GM18873 (cell line): ENCODE measurements around the gene ATRNL1.

ENCODE experiments used
- ATAC-seq: cut with Tn5 transposase; IDR thresholded peaks from one replicate; pipeline ENCODE4 v1.9.1; 2021; ENCODE audit warnings: mild to moderate bottlenecking, moderate library complexity, moderate number of reproducible peaks; ENCODE audit not compliant: unreplicated experiment, low FRiP score

ATRNL1 gene

DNA sequence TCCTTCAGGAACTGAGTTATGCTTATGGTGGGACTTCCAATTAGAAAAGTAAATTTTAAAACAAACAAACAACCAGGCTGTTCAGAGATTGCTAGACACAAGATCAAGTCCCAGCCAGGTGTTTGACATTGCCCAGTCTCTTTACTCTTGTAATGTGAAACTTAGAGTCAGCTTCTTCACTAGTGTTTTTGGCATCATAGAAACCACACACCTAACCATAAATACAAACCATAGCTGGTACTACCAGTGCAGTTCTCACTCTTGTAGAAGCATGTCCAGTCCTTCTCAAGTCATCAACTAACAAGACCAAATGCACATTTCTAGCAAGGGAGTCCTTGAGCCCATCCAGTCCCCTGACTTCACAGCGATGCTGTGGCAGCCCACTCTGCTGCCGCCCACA is 839.9 kb downstream of the ATRNL1 start:
- ATAC-seq: no peak

DNA sequence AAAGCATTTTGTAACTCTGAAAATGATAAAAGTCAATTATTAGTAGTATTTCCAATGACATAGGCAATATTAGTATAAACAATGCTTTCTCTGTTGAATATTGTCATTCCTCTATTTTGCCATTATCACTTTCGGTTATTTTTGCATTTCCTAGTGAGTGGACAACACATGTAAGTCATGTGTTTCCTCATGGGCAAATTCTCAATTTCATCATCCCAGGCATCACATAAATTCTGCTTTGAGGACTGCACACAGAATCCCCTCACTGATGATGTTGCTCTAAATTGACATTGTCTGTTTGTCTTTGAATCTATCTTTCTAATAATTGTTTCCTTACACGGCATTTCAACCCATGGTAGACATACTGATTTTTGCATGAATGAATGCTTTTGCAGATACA is 842.6 kb downstream of the ATRNL1 start:
- ATAC-seq: no peak

DNA sequence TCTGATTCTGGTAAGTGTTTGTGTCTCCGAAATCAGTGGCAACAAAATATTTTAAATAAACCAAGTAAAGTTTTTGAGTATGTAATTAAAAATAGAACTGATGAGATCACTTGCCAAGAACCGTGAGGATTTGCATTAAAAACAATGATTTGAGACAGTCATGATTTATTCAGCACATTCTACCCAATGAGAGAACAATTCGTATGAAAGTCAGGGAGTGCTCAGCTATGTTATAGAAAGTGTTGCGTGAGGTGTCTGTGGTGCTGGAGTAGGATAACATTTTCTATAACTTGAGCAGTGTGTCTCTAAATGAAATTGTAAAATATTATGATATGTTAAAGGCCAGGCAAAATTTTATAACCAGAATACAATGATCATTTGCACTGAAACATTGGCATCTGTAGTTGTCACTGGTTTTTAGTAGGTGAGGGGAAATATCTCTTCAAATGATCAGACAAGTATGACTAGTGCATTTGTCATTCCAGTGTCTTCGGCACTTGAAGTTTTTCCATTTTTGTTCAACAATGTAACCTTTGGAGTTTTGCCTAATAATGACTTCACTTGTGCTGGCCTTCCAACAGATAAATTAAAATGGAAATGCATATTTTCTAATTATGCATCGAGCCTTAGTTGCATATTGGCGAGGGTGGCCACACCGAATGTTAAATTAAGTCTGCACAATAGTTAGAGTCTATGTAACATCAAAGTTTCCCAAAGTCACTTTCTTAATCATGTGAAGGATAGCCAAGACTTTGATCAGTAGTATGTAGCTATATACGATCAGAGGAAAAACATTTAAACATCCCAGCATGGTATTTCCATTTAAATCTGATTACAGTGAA is 844.0 kb downstream of the ATRNL1 start:
- ATAC-seq: no peak

DNA sequence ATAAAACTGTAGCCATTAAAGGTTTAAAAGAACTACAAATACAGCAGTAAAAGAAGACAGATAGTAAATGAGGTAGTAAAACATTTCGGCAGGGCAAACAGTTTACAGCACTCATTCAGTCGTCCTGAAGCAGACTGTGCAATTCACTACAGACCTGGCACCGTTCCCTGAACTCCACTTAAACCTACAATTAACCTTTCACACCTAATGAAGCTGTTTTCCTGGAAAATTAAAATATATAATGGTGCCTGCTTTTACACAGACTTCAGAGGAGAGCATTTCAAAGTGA is 844.5 kb downstream of the ATRNL1 start:
- ATAC-seq: no peak

DNA sequence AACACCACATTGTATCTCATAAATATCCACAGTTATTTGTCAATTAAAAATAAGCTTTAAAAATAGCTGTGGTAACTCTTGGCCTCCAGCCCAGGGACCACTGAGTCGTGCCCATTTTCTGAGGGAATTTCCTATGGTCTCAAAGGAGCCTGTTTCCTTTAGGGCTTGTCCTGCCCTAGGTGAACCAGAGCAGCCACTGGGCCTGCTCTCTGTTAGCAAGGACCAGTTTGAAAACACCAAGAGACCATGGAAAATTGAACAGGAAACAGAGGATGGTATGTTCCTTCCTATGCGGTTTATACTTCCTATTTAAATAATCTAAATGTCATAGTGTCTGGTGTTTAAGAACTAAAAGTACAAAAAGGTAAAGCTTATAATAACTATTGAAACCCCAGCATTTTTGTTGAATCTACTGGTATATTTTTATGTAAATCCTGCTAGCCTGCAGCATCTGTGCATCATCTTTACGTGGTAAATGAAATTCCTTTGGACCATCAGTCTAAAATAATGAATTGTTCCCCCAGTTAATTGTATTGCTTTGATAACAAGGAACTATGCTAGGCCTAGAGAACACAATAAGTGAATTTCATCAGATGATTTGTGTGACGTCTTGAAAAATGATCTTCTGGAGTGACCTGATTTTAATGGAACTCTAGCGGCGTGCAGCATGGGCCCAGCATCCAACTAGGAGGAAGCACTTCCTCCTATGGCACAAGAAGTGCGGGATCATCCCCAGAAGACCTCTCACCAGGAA is 846.1 kb downstream of the ATRNL1 start:
- no peak for ATAC-seq

DNA sequence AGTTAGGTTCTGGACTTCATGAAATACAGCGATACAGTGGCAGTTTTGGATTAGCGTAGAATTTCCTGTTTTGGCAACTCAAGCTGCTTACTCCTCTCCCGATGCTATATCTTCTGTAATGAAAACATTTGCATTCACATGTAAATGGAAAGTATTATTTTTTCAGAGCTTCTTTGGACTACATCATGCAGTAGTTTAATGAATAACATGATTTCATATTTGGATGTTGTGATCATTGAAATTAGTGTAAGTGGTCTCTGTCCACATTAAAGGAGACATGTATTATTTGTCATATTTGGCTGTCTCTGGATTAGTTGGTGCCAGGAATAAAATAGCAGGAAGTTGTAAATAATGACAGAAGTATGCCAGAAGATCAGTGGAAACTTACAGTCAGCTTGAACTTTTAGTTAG is 848.2 kb downstream of the ATRNL1 start:
- no peak for ATAC-seq

DNA sequence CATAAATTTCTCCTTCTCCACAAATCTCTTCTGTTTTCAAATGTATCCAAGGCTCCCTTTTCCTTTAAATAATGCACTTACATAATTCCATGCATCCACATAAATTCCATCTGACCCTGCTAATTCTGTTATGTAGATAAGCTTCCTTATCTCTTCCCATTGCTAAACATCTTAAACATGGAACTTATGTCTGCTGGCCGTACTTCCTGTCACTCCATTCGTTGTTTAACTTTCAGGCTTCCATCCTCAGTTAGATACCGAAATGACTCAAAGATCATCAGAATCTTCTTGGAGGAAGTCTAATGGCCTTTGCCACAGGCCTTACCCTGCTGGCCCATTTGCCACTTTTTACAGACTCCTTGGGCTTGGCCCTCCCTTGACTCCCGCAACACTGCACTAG is 848.9 kb downstream of the ATRNL1 start:
- no peak for ATAC-seq

DNA sequence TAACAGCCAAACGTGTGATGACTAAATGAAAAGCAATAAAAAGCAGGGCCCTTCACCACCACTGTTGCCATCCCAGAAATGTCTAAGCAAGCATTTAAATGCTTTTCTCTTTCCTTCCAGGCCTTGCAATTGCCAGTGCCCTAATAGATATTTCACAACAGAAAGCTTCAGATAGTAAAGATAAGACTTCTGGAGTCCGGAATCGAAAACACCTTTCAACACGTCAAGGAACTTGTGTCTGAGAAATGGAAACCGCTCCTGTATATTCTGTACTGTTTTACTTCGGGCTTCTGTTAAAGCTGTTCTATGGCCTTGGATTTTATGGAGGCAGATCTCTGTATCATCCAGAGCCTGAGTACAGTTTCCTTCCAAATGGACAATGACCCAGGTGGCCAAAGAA is 851.4 kb downstream of the ATRNL1 start:
- ATAC-seq: no peak

DNA sequence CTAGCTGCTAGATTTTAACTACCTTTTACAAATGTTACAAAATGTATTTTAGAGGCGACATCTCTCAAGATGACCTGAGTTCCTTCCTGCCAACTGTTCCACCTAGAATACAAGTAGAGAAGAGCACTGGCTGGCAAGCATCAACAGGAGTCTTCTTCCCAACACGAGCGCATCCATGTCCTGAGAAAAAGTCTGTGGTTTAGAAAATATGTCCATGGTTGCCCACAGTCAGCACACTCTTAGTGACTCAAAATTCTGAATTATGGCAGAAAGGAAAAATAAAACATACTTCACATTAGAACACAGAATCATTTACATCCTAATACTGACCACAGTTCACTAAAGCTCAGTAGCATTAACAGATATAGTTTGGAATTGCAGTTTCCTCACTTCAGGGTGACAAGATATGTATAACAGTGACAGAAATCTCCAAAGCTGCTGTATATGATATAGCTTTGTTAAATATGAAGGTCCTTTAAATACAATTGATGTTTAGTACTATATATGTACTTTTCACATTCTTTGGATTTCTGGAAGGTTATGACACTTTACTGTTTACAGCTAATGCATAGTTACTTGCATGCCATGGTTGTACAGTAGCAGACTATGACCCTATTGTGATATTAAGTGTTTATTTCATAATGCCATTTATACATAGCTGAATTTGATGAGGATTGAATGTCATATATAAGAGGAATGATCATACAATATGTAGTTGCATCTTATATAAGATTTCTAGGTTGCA is 852.7 kb downstream of the ATRNL1 start:
- ATAC-seq: no peak

DNA sequence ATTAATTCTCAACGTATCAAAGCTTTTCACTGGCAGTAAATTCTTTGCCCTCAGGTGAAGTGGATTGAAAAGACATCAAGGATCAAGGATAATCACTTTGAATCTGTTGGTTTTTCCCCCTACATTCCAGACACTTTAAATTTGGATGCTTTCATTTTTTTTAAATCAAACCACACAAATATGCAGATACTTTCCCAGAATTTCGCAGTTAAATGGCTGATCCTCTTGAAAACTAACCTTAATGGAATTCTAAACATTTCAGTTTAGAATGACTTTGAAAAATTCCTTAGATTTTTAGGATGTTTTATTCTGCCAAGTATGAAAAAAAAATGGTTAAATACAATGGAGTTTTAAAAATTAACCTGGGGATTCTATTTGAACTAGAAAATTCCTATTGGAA is 853.9 kb downstream of the ATRNL1 start:
- no peak for ATAC-seq

DNA sequence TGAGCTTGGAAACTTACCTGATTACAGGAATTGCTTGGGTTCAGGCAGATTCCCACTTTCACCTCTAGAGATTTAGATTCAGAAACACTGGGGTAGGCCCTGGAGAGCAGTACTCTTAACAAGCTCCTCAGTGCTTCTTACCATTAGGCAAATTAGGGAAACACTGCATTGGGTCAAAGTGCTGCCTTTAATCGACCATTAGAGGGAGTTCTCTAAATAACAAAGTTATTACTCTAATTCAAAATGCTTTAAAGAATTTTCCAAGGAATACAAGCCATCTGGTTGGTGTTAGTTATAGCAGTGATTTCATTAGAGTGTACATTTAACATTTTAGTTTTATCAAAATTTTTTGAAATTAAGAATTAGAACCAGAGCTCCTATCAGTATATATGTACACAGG is 855.3 kb downstream of the ATRNL1 start:
- no peak for ATAC-seq

DNA sequence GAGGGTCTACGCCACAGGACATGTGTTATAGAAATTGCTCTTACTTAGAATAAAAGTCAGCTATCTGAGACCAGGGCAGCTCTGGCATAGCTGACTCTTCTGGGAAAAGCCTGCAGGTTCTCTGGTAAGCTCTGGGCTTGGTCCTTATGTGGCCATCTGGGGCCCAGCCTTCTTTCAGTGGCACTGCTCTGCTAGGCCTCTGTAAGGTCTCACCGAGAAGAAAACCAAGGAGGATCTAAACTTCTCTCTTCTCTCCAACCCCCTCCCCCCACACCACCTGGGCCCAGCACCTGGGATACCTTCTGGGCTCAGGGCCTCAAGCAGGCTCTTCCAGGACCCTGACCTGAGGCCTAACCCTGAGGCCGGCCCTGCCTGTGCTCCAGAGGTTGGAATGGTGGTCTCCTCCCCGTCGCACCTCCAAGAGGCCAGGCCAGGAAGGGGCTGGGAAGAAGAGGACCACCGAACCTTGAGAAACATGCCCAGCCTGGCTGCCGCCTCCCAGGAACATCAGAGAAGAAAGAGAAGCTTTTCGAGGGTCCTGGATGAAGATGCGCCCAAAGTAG is 856.2 kb downstream of the ATRNL1 start:
- no peak for ATAC-seq

DNA sequence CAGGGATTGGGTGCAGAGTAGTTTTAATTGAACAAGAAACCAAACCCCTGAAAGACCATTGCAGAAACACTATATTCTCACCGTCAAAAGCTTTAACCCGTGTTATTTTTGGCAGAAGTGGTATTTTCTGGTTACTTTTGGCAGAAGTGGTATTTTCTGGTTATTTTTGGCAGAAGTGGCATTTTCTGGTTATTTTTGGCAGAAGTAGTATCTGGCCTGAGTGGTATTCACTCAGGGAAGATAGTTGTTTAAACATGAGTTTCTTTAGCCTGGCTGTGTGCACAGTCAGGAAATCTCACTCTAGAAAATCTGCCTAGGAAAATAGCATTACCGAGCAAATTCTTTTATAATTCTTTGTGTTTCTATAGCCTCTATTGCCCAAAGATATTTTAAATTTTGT is 857.2 kb downstream of the ATRNL1 start:
- no peak for ATAC-seq

DNA sequence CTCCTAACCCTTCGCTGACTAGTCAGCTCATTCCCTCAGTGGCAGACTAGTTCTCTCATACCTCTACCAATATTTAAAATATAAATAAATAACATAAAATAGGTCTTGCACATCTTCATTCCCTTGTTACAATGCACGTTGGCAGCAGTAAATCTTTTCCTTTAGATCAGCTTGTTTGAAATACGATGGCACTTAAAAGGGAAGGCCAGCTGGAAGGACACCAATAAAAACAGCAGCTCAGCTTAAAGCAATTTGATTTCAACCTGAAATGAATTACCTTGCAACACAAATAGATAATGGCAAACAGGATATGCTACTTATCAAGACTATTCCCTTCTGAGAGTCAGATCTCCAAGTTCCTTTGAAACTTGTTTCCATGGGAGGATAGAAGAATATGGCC is 858.1 kb downstream of the ATRNL1 start:
- ATAC-seq: no peak

DNA sequence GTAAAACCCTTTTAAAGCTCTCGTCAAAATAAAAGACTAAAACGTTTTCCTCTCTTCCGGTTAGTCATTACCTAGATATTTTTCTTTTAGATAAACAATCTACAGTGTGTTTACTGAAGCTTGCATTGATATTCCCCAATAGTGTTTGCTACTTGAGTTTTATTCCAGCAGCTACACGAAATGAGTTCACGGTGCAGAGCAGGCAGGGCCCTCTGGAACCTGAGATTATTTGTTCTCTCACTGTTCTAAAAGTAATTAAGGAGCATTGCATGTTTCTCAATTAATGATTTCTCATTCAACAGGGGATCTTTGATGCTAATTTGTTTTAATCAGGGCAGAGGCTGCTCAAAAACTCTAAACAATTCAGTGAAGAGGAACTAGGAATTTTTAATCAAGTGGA is 860.1 kb downstream of the ATRNL1 start:
- ATAC-seq: no peak

DNA sequence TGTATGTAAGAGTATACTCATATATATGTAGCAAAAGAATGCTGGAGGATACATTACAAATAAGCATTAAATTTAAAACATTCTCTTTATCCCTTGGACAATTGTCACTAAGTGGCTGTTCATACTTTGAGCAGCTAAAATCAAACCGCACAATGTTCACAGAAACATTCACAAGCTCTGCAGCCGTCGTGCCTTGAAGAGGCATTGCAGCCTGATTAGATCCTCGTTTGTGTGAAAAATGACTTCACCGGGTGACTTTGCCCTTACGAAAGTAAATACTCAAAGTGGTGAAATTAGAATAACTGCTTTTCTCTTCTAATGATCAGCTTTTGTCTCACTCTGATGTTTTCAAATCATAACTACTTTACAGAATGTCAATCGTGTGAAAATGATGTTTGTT is 860.8 kb downstream of the ATRNL1 start:
- ATAC-seq: no peak

DNA sequence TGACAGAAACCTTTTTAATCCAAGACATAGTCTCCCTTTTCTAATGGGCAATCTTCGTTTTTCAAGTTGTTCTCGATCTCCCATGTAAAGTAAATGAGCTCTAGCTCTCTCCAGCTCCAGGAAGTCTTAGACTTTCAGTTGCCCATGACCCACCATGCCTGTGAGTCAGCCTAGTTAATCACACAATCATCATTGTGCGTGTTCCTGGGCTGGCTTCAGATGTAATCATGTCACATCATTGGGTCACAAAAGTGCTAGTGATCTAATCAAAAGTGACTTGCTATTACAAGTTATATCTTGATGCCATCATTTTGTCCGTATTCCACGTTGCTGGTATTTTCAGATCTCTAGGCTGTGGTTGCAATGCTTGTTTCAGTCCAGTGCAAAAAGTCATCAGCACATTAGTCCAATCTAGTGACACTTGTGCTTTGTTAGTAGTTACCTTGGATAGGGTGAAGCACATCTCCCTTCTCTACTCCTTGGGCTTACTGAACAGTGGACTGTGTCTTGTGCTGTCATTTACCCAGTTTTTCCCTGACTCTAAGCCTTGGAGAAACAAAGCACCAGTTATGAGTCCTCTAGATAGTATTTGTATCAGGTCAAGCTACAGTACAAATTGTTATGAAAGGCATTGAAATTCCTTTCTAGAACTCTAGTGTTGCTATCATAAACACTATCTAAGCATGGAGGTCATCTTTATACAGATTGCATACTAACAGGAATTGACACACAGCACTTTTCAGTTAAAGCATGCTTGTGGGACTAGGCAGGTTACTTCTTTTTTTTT is 863.3 kb downstream of the ATRNL1 start:
- no peak for ATAC-seq

DNA sequence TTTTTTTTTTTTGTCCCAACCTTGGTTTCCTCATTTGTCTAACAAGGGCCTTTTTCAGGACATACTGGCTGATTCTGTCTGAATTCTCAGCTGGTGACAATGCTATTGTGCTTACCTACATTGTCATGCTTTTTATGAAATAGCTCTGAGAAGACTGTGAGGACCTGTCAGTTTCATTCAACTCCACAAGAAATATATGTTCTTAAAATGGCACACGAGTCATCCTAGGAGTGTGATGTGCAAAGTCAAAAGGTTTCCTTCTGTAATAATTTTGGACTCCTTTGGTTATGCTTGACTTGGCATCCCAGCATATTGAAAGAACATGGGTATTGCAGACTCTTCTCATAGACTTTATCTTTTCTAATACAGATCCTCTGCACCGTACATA is 863.8 kb downstream of the ATRNL1 start:
- no peak for ATAC-seq

DNA sequence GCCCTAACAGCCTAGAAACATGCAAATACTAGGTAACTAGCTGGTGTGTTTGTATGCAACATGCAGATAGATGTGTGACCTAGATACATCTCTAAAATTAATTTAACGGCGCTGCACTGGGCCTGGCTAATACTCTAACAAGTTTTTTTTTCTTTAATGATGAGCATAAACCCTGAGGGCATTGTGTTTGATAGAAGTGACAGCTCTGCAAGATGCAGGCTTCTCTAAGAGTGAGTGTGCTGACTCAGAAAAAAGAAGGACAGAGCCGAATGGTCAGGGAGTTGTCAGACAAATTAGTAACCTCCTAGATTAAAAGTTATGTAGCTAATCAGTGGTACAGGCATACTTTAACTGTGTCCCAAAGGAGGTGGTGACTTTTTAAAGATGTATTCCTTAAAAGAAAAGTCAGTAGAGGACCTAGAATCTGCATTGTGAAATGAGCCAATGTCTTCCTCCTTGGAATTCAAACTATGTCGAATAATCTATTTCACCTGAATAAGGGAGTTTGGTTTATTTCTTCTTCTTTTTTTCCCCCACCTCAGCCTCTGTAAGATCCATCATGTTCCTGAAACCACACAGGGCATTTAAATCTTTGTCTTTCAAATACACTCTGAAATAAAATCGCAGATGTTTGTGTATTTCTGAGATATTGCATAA is 864.7 kb downstream of the ATRNL1 start:
- ATAC-seq: no peak

DNA sequence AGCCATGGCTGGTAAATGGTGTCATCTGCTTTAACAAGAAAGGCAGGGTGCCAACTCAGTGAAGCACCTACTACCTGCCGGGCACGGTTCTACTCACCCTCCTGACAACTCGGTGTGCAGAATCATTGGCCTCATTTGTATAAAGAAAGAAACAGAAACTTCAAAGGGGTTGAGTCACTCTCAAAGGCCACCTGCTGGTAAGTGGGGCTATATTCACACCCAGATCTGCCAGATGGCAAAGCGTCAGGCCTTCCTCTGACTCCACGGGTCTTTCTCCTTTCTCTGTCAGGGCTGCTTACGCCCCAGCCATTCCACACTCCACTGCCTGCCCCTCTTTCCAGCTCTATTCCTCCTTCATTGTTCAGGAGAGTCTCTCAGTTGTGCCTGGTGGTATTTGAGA is 870.7 kb downstream of the ATRNL1 start:
- ATAC-seq: no peak
